HG03342 (cell line): ENCODE data around the gene MIA.
A peak's percentile ranks its signal among the peaks of the same experiment; 100 is the strongest.
"Not testable (repeated sequence)": the region's sequence is repeated elsewhere in the genome, so short reads cannot be mapped to it uniquely, and the experiment has no call there.

Experiments
- ATAC-seq: cut with Tn5 transposase; IDR thresholded peaks from one replicate; pipeline ENCODE4 v1.9.1; 2021; ENCODE audit warnings: mild to moderate bottlenecking, moderate library complexity; ENCODE audit not compliant: unreplicated experiment

Gene MIA

GRCh38 chr19:40750058-40750873 lies 25.1 kb upstream of the MIA start, which contains the start of gene ACTMAP:
Gene ACTMAP (minus strand): TSS chr19:40750477. CDS start chr19:40749803, 674 bp downstream.
- peak; percentile 81 for ATAC-seq

- ATAC-seq = peak; percentile 58
Measured at GRCh38 chr19:40750874-40751537, 24.3 kb upstream of the MIA start, which contains the start of gene SNRPA. Gene SNRPA (plus strand): TSS chr19:40751203. CDS start chr19:40751409, 206 bp downstream.

GRCh38 chr19:40752257-40752781 lies 23.0 kb upstream of the MIA start:
- ATAC-seq = no peak

- no peak for ATAC-seq
Measured at GRCh38 chr19:40754611-40755247, 20.6 kb upstream of the MIA start.

- no peak for ATAC-seq
Measured at GRCh38 chr19:40755248-40755624, 20.1 kb upstream of the MIA start.

- no peak for ATAC-seq
Measured at GRCh38 chr19:40755791-40756190, 19.5 kb upstream of the MIA start.

GRCh38 chr19:40756502-40757110 lies 18.7 kb upstream of the MIA start:
- ATAC-seq = no peak

- ATAC-seq = no peak
Measured at GRCh38 chr19:40758491-40758890, 16.8 kb upstream of the MIA start.

GRCh38 chr19:40759352-40759751 lies 16.0 kb upstream of the MIA start:
- no peak for ATAC-seq

- ATAC-seq = no peak
Measured at GRCh38 chr19:40762754-40763470, 12.4 kb upstream of the MIA start.

- ATAC-seq = no peak
Measured at GRCh38 chr19:40763526-40763925, 11.8 kb upstream of the MIA start.

GRCh38 chr19:40763963-40764362 lies 11.4 kb upstream of the MIA start:
- no peak for ATAC-seq

- not testable (repeated sequence) for ATAC-seq
Measured at GRCh38 chr19:40766385-40766784, 8.9 kb upstream of the MIA start.

GRCh38 chr19:40768869-40769268 lies 6.5 kb upstream of the MIA start:
- ATAC-seq = no peak

GRCh38 chr19:40771101-40771862 lies 4.0 kb upstream of the MIA start:
- ATAC-seq = not testable (repeated sequence)

GRCh38 chr19:40775632-40776022 lies 306 bp downstream of the MIA start:
- no peak for ATAC-seq

- ATAC-seq = no peak
Measured at GRCh38 chr19:40776364-40776763, 1.0 kb downstream of the MIA start.

- peak; percentile 61 for ATAC-seq
Measured at GRCh38 chr19:40776932-40777644, 1.8 kb downstream of the MIA start.

GRCh38 chr19:40777645-40777936 lies 2.3 kb downstream of the MIA start:
- no peak for ATAC-seq
